Left lung (tissue), 10 donors: Measurements from ENCODE around the gene PLEKHG3. TPM values are rescaled to one million over a fixed set of nuclear protein-coding genes. Genes with fewer than 3 reads are reported as not detected.

Experiments
- ATAC-seq: fragments of 200-7000 bp; cut with Tn5 transposase; one replicate; pipeline ENCODE4 v1.9.1; 2020; ENCODE audit warnings: moderate library complexity
- DNase-seq, 4 donors: peaks; one replicate each; pipeline ENCODE4 v3.0.0-alpha.2; 2013 to 2020
- H3K27ac ChIP-seq, 2 donors: fragments of 200-600 bp; sonication (generic) in 1 of 2; one replicate each; pipeline versions ENCODE4 v1.5.0 to v1.8.0; 2020 to 2021
- H3K27me3 ChIP-seq, 2 donors: fragments of 200-600 bp; sonication (generic) in 1 of 2; one replicate each; pipeline versions ENCODE4 v1.5.0 to v1.8.0; 2020 to 2021
- H3K36me3 ChIP-seq, 2 donors: fragments of 200-600 bp; sonication (generic) in 1 of 2; one replicate each; pipeline versions ENCODE4 v1.5.0 to v1.8.0; 2020 to 2021
- H3K4me1 ChIP-seq, 2 donors: fragments of 200-600 bp; one replicate each; pipeline ENCODE4 v1.8.0; 2021
- H3K4me3 ChIP-seq, 2 donors: fragments of 200-600 bp; sonication (generic) in 1 of 2; one replicate each; pipeline versions ENCODE4 v1.5.0 to v1.8.0; 2020 to 2021; ENCODE audit warnings: mild to moderate bottlenecking in 1 of 2
- H3K9me3 ChIP-seq, 2 donors: fragments of 200-600 bp; sonication (generic) in 1 of 2; one replicate each; pipeline versions ENCODE4 v1.5.0 to v1.8.0; 2020 to 2021
- CTCF ChIP-seq, 2 donors: fragments of 200-600 bp; sonication (generic) in 1 of 2; IDR thresholded peaks; one replicate each; pipeline versions ENCODE4 v1.5.0 to v1.8.0; 2021; ENCODE audit warnings: antibody characterized with exemption in 2 of 2
- intact Hi-C, 2 donors: fragments of 100-400 bp; cut with DNase I; formaldehyde crosslinking; loops; one replicate each; pipeline versions ENCODE4 v1.11.2 to v1.14.2; 2022
- polyA plus RNA-seq, 6 donors: library from polyadenylated mRNA; unstranded; fragments of 120-200 nt; gene quantifications; one replicate each; pipeline ENCODE4 v1.2.1, GENCODE V29; 2013; ENCODE audit not compliant: insufficient read length in 6 of 6
- total RNA-seq, 2 donors: library from RNA; stranded (reverse); fragmentation: NEBNext Ultra II Directional; extraction: Animal tissue kit (Norgen Biotek cat#: 25700); gene quantifications; one replicate each; pipeline ENCODE4 v1.2.1, GENCODE V29; 2021
- donor health status: DM: no; HTN: yes; CAD: no.
- donor health status: DM: no; HTN: no; CAD: no.

PLEKHG3 gene
- total and polyA plus RNA-seq, 8 donors: 31.9 to 67.3 (median 56.0) TPM

- TF ChIP-seq CTCF (IDR thresholded peaks at IDR 0.05): no peak
- peaks cover 0 to 33% of the 10 kb centered on the region in 2 donors for H3K36me3 ChIP-seq
- intact Hi-C loops: no loop called here
- no peak for ATAC-seq
- no peak for DNase-seq
- H3K27ac ChIP-seq: no peak overlapping the region
- H3K27me3 ChIP-seq: peaks cover 0 to 9% of the 10 kb centered on the region in 2 donors
- H3K4me3 ChIP-seq: no peak overlapping the region
- peaks cover 0 to 8% of the 10 kb centered on the region in 2 donors for H3K4me1 ChIP-seq
- no peaks in the 10 kb centered on the region for H3K9me3 ChIP-seq
Measured at GRCh38 chr14:64748995-64749714, 44.9 kb downstream of the PLEKHG3 start.

- DNase-seq (no peak), ATAC-seq (no peak)
- no peak overlapping the region for H3K27ac ChIP-seq
- no peaks in the 10 kb centered on the region for H3K9me3 ChIP-seq
- peaks cover 0 to 16% of the 10 kb centered on the region in 2 donors for H3K27me3 ChIP-seq
- H3K4me3 ChIP-seq: no peak overlapping the region
- peaks cover 0 to 13% of the 10 kb centered on the region in 2 donors for H3K36me3 ChIP-seq
- intact Hi-C loops: no loop called here
- H3K4me1 ChIP-seq: peaks cover 3 to 5% of the 10 kb centered on the region in 2 donors
- no peak for TF ChIP-seq CTCF (IDR thresholded peaks at IDR 0.05)
Measured at GRCh38 chr14:64752909-64753308, 48.7 kb downstream of the PLEKHG3 start.

GRCh38 chr14:64753374-64753773 is 49.1 kb downstream of the PLEKHG3 start:
- intact Hi-C loops: no loop called here
- peaks cover 8 to 10% of the 10 kb centered on the region in 2 donors for H3K4me1 ChIP-seq
- H3K27ac ChIP-seq: no peak overlapping the region
- ATAC-seq: no peak
- peaks cover 0 to 9% of the 10 kb centered on the region in 2 donors for H3K36me3 ChIP-seq
- H3K27me3 ChIP-seq: peaks cover 0 to 16% of the 10 kb centered on the region in 2 donors
- no peaks in the 10 kb centered on the region for H3K9me3 ChIP-seq
- no peak for DNase-seq
- H3K4me3 ChIP-seq: no peak overlapping the region
- no peak for TF ChIP-seq CTCF (IDR thresholded peaks at IDR 0.05)

GRCh38 chr14:64753999-64754398 is 49.8 kb downstream of the PLEKHG3 start:
- Histone ChIP-seq H3K4me1 (peaks cover 10 to 16% of the 10 kb centered on the region in 2 donors), H3K27ac (no peak overlapping the region), H3K27me3 (peaks cover 0 to 16% of the 10 kb centered on the region in 2 donors), H3K9me3 (no peaks in the 10 kb centered on the region), H3K4me3 (no peak overlapping the region), H3K36me3 (peaks cover 0 to 5% of the 10 kb centered on the region in 2 donors)
- DNase-seq: no peak
- no peak for ATAC-seq
- no peak for TF ChIP-seq CTCF (IDR thresholded peaks at IDR 0.05)
- intact Hi-C loops: no loop called here

- DNase-seq (no peak), ATAC-seq (no peak)
- Histone ChIP-seq H3K27me3 (peaks cover 0 to 16% of the 10 kb centered on the region in 2 donors), H3K36me3 (no peaks in the 10 kb centered on the region), H3K27ac (no peak overlapping the region), H3K4me3 (no peak overlapping the region), H3K4me1 (peaks cover 10 to 19% of the 10 kb centered on the region in 2 donors), H3K9me3 (no peaks in the 10 kb centered on the region)
- intact Hi-C loops: no loop called here
- TF ChIP-seq CTCF (IDR thresholded peaks at IDR 0.05): no peak
Measured at GRCh38 chr14:64754685-64755084, 50.5 kb downstream of the PLEKHG3 start.
